GM12872 (cell line): ENCODE results near the gene NR2F1.

ENCODE experiments used
- TF ChIP-seq, protein P1 (sequence below): IDR thresholded peaks from 3 replicates; pipeline ENCODE4 v1.5.1; 2011; ENCODE audit warnings: low read depth, mild to moderate bottlenecking, low read length, moderate library complexity; ENCODE audit not compliant: insufficient read depth

The NR2F1 gene

DNA sequence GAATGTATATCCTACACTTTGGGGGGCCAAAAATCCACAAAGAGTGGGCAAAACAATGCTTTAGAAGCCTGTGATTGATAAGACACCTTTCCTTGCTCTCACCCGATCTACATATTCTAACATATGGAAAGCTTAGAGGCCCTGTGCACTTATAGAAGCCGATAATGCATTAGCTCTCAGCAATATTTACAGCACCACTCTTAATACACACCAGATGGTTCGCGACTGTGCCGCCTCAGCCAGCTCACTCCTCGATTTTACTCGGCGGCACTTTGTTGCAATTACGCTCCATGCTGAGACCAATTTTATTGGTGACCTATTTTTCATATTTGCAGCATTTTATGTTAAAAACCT lies 18.8 kb downstream of the NR2F1 start:
- TF ChIP-seq, protein P1, sequence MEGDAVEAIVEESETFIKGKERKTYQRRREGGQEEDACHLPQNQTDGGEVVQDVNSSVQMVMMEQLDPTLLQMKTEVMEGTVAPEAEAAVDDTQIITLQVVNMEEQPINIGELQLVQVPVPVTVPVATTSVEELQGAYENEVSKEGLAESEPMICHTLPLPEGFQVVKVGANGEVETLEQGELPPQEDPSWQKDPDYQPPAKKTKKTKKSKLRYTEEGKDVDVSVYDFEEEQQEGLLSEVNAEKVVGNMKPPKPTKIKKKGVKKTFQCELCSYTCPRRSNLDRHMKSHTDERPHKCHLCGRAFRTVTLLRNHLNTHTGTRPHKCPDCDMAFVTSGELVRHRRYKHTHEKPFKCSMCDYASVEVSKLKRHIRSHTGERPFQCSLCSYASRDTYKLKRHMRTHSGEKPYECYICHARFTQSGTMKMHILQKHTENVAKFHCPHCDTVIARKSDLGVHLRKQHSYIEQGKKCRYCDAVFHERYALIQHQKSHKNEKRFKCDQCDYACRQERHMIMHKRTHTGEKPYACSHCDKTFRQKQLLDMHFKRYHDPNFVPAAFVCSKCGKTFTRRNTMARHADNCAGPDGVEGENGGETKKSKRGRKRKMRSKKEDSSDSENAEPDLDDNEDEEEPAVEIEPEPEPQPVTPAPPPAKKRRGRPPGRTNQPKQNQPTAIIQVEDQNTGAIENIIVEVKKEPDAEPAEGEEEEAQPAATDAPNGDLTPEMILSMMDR, result no peak

DNA sequence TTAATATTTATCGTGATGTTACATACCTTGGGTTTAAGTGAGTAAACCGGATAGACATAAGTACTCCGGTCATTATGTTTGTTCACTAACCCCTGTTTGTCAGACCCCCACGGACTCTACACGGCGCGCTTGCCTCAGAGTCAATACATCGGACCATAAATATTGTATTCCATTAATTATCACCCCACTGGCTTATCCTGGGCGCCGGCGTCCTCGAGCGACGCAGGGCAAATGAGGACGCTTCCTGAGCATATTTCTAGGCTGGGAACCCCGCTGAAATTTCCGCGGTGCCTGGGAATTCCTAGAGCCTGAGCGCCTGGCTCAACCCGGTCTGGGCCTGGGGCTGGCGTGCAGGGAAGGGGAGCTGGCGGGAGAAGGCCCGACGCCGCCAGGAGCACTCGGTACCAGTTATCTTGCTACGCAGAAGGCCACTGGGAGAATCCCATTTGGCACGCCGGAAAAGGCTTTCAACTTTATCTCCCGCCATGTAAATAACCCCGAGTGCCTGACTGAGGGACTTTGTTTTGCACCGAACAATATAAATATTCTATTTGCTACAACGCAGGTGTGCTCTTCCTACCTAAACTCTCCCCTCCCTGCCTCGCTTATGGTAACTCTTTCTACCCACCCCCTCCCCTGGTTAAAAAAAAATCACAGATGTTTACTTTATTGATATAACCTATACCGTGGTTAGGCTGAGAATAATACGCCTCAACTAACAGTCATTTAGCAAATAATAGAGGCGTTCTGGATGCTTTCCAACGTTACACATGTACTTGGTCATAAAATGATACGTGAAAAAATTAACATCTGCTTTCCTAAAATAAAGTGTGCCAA lies 19.4 kb downstream of the NR2F1 start:
- TF ChIP-seq, protein P1, result no peak

DNA sequence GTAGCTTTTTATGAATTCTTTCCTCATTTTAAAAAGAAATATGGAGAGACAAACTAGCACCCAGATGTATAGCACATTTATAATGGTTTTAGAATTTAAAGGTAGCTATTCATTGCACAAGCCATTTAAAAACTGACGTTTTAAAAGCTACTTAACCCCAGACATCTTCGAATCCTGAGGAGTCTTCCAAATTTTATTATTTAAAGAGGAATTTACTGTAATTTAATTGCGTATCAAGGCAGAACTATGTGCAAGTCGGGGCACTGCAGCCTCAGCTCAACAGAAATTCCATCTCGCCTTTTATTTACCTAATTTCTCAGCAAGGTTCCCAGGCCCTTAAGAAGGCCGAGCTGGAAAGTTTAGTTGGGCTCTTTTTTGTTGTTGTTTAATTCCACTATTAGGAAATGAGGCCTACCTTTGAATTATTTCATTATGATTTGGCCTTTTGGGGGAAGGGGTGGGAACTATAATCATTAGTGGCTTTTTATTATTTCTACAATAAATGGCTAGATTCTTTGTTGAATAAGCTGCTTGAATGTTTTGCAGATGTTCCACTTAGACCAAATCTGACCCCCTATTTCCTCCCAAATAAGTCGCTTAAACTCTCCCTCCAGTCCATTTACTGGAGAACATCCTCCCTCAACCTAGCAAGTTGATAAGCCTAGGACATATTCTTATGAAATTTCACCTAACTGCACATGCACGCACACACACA lies 20.2 kb downstream of the NR2F1 start:
- TF ChIP-seq, protein P1, result no peak

DNA sequence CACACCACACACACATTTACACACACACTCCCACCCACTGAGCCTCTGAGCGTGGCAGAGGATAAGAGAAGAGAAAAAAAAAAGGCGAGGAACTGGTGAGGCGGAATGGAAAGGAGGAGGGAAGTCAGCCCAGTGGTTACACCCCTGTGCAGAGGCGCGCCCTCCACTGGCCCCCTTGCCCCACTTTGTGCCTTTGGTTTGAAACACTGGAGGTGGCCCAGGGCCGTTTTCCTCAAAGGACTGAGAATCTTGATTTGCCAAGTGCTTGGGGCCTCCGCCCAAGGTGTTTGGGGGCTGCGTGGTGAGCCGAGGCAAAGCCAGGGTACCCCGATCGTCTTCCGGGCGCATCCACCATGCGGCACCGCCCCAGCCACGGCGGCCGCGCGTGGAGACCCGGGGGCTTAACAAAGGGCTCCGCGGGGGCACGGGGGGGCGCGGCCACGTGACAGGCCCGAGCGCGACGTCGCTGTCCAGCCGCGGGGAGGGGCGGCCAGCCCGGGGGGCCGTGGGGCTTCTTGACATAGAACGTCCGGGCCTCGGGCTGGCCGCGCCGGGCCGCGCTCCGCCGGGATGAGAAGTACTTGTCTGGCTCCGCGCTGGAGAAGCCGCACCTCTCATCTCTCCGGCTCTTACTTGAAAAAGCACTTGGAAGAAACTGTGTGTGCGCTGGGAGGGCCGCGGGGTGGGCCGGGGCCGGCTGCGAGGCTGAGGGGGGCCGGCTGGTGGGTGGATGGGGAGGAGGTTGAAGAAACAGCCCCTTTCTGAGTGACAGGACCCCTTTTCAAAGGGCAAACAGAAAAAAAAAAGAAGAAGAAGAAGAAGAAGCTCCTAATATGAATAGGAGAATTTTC lies 21.0 kb downstream of the NR2F1 start:
- TF ChIP-seq, protein P1, result no peak

DNA sequence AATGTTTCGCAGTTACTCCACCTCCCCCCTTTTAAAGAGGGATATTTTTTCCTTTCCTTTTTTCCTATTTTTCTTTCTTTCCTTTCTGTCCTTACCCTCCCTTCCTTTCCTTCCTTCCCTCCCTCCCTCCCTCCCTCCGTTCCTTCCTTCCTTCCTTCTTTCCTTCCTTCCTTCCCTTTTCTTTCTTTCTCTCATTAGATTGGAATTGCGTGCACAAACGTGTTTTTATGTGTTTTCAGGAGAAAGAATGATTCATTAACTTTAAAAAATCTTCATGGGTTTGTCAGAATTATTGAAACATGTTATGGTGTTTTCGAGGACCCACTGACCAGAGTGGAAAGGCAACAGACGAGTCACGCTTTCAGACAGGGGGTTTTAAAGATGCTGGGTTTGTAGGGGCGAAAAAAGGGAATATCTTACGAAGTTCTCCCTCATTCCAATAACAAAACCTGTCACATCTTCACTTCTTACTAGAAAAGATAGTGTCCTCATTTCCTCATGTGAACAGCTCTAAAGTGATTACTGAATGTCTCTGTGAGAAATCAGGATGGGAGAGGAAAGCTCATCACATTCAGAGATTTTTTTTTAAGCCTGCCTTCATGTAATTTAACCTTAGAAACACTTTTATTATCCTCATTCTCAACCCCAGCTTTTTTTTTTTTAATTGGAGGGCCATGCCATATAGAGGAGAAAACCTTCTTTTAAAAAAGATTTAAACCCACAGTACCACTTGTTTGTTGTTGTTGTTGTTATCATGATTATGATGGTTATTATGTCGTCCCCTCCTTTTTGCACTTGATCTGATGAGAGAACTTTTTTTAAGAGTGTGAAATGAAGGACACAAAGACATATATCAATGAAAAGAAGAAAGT lies 21.9 kb downstream of the NR2F1 start:
- TF ChIP-seq, protein P1, result no peak

DNA sequence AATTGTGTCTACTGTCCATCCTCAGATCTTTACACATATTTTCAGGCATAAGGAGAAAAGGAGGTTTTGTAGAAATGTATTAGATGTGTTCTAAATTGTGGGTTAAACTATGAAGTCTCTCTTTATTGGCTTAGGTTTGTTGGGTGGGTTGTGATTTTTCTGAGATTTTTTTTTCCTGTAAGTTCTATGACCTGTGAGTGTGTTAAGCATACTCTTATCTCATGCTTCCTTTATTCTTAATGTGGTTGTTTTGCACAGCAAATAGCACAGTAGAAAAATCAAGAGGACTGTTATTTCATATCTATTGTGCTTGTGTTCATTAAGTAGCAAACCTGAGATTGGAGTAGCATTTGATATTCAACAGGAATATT lies 23.3 kb downstream of the NR2F1 start:
- TF ChIP-seq, protein P1, result no peak
